HEK293 (cell line): ENCODE results near the gene TNIP3.
"Not testable (repeated sequence)": the region's sequence is repeated elsewhere in the genome, so short reads cannot be mapped to it uniquely, and the experiment has no call there.

Experiments used
- CTCF ChIA-PET: fragments of 350-600 bp; formaldehyde crosslinking; extraction: SDS; loops from one replicate; lab custom pipeline; 2021; ENCODE audit warnings: antibody characterized with exemption; lab: Yijun Ruan, JAX
- POLR2A ChIA-PET: fragments of 300-600 bp; formaldehyde crosslinking; extraction: SDS; loops from one replicate; lab custom pipeline; 2020; ENCODE audit warnings: antibody characterized with exemption, inconsistent platforms; lab: Yijun Ruan, JAX
- H3K27ac ChIP-seq: fragments of 200-500 bp; sonication (Bioruptor generic); 2 replicates; pipeline ENCODE4 v1.5.1; 2014; ENCODE audit warnings: low read depth, low read length, control low read depth, inconsistent platforms; ENCODE audit errors: extremely low read depth
- H3K36me3 ChIP-seq, 2 experiments: fragments of 200-500 bp in 1 of 2; sonication (Bioruptor generic) in 1 of 2; 1 replicate in 1 of 2; 2 replicates in 1 of 2; pipeline ENCODE4 v1.5.1; 2014 to 2017; ENCODE audit warnings: inconsistent platforms in 2 of 2, low read length in 2 of 2; ENCODE audit not compliant: control insufficient read depth in 2 of 2, insufficient read depth in 1 of 2
- H3K4me1 ChIP-seq: fragments of 200-500 bp; sonication (Bioruptor generic); 2 replicates; pipeline ENCODE4 v1.5.1; 2014; ENCODE audit warnings: mild to moderate bottlenecking, low read length, inconsistent platforms; ENCODE audit not compliant: control insufficient read depth, insufficient read depth
- H3K4me3 ChIP-seq: 2 replicates; pipeline ENCODE4 v1.5.1; 2011; ENCODE audit warnings: low read depth, mild to moderate bottlenecking, control low read depth, low read length, moderate library complexity
- H3K9me3 ChIP-seq: fragments of 200-500 bp; sonication (Bioruptor generic); 2 replicates; pipeline ENCODE4 v1.5.1; 2014; ENCODE audit warnings: low read depth, low read length, inconsistent platforms; ENCODE audit not compliant: control insufficient read depth, insufficient read depth
- CTCF ChIP-seq: fragments of 450-650 bp; formaldehyde crosslinking; IDR thresholded peaks from 2 replicates; pipeline ENCODE4 v1.5.1; 2016; ENCODE audit warnings: missing biosample characterization, missing genetic modification characterization
- OVOL3 ChIP-seq: fragments of 450-650 bp; formaldehyde crosslinking; IDR thresholded peaks from 2 replicates; pipeline ENCODE4 v1.5.1; 2016; ENCODE audit warnings: missing biosample characterization, missing genetic modification characterization
- SCRT2 ChIP-seq: fragments of 450-650 bp; formaldehyde crosslinking; IDR thresholded peaks from 2 replicates; pipeline ENCODE4 v1.5.1; 2016; ENCODE audit warnings: missing biosample characterization, missing genetic modification characterization
- ZBTB10 ChIP-seq: fragments of 450-650 bp; formaldehyde crosslinking; IDR thresholded peaks from 2 replicates; pipeline ENCODE4 v1.5.1; 2016; ENCODE audit warnings: missing biosample characterization, missing genetic modification characterization
- ZEB2 ChIP-seq: fragments of 450-650 bp; formaldehyde crosslinking; IDR thresholded peaks from 2 replicates; pipeline ENCODE4 v1.5.1; 2016; ENCODE audit warnings: missing biosample characterization, missing genetic modification characterization
- ZNF26 ChIP-seq: fragments of 450-650 bp; formaldehyde crosslinking; IDR thresholded peaks from 2 replicates; pipeline ENCODE4 v1.5.1; 2016; ENCODE audit warnings: missing biosample characterization, missing genetic modification characterization
- ZNF416 ChIP-seq: fragments of 450-650 bp; formaldehyde crosslinking; IDR thresholded peaks from 2 replicates; pipeline ENCODE4 v1.5.1; 2016; ENCODE audit warnings: missing biosample characterization, missing genetic modification characterization
- ZNF433 ChIP-seq: fragments of 450-650 bp; formaldehyde crosslinking; IDR thresholded peaks from 2 replicates; pipeline ENCODE4 v1.5.1; 2016; ENCODE audit warnings: missing biosample characterization, missing genetic modification characterization, low read depth
- ZNF521 ChIP-seq: fragments of 450-650 bp; formaldehyde crosslinking; IDR thresholded peaks from 2 replicates; pipeline ENCODE4 v1.5.1; 2017; ENCODE audit warnings: missing biosample characterization, mild to moderate bottlenecking, missing genetic modification characterization
- ZNF558 ChIP-seq: fragments of 450-650 bp; formaldehyde crosslinking; IDR thresholded peaks from 2 replicates; pipeline ENCODE4 v1.5.1; 2016; ENCODE audit warnings: missing biosample characterization, missing genetic modification characterization
- ZNF626 ChIP-seq: fragments of 450-650 bp; sonication (Bioruptor Pico); formaldehyde crosslinking; IDR thresholded peaks from 2 replicates; pipeline ENCODE4 v1.5.1; 2018; ENCODE audit warnings: missing biosample characterization, missing genetic modification characterization, inconsistent platforms
- ZNF837 ChIP-seq: fragments of 450-650 bp; formaldehyde crosslinking; IDR thresholded peaks from 2 replicates; pipeline ENCODE4 v1.5.1; 2016; ENCODE audit warnings: missing biosample characterization, missing genetic modification characterization
- TF ChIP-seq, protein P1 (sequence below): fragments of 450-650 bp; formaldehyde crosslinking; IDR thresholded peaks from 2 replicates; pipeline ENCODE4 v1.5.1; 2016; ENCODE audit warnings: missing biosample characterization, missing genetic modification characterization
- TF ChIP-seq, protein P2 (sequence below): fragments of 450-650 bp; formaldehyde crosslinking; IDR thresholded peaks from 2 replicates; pipeline ENCODE4 v1.5.1; 2016; ENCODE audit warnings: missing biosample characterization, missing genetic modification characterization

Gene TNIP3

DNA sequence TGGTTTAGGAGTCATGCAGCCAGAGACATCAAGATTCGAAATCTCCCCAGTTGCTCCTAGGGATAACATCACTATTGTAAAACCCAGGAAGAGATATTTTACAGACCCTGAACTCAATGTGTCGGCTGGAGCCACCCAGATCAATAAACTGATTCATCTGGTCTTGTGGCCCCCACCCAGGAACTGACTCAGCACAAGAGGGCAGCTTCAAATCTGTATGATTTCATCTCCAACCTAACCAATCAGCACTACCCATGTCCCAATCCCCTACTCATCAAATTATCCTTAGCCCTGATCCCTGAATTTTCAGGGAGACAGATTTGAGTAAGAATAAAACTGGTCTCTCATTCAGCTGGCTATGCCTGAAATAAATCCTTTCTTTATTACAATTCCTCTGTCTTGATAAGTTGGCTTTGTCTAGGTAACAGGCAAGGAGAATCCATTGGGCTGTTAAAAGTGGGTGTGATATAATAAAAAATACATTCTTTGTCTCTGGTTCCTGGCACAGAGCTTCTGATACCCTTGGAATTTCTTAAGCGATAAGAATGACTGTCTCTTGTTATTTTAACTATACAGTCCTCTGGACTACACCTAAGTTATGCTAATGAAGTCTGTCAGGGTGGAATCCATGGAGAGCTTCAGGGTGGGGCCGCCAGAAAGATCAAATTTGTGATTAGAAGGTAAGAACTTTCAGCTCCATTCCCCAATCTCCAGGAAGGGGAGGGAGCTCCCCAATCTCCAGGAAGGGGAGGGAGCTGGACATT, 44.3 kb upstream of the TNIP3 start (continued):
- no peak for TF ChIP-seq SCRT2
- TF ChIP-seq ZNF558 (tag by site-specific recombination) = no peak
- TF ChIP-seq ZBTB10 (tag by site-specific recombination) = no peak
- no peak for TF ChIP-seq OVOL3 (tag by site-specific recombination)
- TF ChIP-seq, protein P1, sequence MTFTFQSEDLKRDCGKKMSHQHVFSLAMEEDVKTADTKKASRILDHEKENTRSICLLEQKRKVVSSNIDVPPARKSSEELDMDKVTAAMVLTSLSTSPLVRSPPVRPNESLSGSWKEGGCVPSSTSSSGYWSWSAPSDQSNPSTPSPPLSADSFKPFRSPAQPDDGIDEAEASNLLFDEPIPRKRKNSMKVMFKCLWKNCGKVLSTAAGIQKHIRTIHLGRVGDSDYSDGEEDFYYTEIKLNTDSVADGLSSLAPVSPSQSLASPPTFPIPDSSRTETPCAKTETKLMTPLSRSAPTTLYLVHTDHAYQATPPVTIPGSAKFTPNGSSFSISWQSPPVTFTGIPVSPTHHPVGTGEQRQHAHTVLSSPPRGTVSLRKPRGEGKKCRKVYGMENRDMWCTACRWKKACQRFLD (tag by site-specific recombination) = no peak
- TF ChIP-seq ZNF521 (tag by site-specific recombination) = no peak

- POLR2A ChIA-PET, H3K4me1 ChIP-seq, H3K27ac ChIP-seq, CTCF ChIA-PET, H3K36me3 ChIP-seq, H3K9me3 ChIP-seq, H3K4me3 ChIP-seq: not testable (repeated sequence)
Measured at GRCh38 chr4:121205777-121206176, 41.7 kb upstream of the TNIP3 start.

DNA sequence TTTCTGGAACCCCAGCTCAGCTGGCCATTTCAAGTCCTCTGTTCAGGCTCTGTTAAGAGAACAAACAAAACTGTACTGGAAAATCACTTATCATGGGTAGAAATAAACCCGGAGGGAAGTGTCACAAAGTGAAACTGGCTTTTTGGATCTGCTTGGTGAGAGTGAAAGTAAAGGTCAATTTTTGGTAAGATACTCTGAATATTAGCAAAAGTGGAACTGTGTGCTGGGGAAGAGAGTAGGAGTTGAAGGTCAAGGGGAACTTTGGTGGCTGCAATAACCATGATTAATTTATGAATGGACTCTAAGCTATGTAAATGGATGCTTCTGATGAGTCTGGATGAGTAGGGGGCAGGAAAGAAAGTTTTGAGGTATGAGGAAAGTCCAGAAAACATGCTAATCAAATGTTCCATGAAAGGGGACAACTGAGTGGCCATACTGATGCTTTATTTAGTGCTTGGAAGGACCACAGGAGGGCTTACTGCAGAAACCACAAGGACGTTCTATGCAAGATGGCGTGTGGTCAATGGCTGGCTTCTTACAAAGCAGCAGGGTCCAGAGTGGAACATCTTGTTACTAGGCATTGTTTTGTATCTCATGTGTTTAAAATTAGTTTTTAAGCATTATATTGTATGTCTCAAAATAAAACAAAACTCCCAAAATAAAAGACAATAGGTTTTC, 36.8 kb upstream of the TNIP3 start:
- CTCF ChIA-PET = interaction anchor here (0.5 to 1.9 kb wide), 2 partner anchors 9 to 88 kb away, joined by 3 to 5 read pairs; no protein-coding TSS in a partner anchor
- Histone ChIP-seq H3K4me3 (no peak overlapping the region), H3K36me3 (no peaks in the 10 kb centered on the region), H3K4me1 (no peaks in the 10 kb centered on the region)
- POLR2A ChIA-PET = no interaction called here
- TF ChIP-seq ZNF26 (tag by site-specific recombination) = no peak
- no peak for TF ChIP-seq ZEB2
- TF ChIP-seq ZNF433 (tag by site-specific recombination) = no peak
- TF ChIP-seq CTCF (tag by site-specific recombination) = no peak
- TF ChIP-seq, protein P2, sequence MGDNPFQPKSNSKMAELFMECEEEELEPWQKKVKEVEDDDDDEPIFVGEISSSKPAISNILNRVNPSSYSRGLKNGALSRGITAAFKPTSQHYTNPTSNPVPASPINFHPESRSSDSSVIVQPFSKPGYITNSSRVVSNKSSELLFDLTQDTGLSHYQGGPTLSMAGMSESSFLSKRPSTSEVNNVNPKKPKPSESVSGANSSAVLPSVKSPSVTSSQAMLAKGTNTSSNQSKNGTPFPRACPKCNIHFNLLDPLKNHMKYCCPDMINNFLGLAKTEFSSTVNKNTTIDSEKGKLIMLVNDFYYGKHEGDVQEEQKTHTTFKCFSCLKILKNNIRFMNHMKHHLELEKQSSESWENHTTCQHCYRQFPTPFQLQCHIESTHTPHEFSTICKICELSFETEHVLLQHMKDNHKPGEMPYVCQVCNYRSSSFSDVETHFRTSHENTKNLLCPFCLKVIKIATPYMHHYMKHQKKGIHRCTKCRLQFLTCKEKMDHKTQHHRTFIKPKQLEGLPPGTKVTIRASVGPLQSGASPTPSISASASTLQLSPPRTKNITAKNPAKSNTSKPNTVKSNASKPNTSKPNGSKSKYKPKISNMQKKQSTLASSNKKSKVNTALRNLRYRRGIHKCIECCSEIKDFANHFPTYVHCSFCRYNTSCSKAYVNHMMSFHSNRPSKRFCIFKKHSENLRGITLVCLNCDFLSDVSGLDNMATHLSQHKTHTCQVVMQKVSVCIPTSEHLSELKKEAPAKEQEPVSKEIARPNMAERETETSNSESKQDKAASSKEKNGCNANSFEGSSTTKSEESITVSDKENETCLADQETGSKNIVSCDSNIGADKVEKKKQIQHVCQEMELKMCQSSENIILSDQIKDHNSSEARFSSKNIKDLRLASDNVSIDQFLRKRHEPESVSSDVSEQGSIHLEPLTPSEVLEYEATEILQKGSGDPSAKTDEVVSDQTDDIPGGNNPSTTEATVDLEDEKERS (tag by site-specific recombination) = no peak
- TF ChIP-seq ZNF626 (tag by site-specific recombination) = no peak
- TF ChIP-seq ZNF416 (tag by site-specific recombination) = no peak
- TF ChIP-seq OVOL3 (tag by site-specific recombination) = no peak
- no peak for TF ChIP-seq ZNF837
- TF ChIP-seq, all 188 proteins: peak for 0
- Histone ChIP-seq H3K27ac (no peak overlapping the region), H3K9me3 (no peaks in the 10 kb centered on the region)
